Keratinocyte (primary cell): Measurements from ENCODE around the gene TMED5. TPM values are rescaled to one million over a fixed set of nuclear protein-coding genes. Genes with fewer than 3 reads are reported as not detected.
"Not testable (repeated sequence)": the region's sequence is repeated elsewhere in the genome, so short reads cannot be mapped to it uniquely, and the experiment has no call there.

ENCODE experiments used
- DNase-seq: peaks from one replicate; pipeline ENCODE4 v3.0.0-alpha.2; 2011; ENCODE audit warnings: low read depth, missing footprints, low spot score
- FAIRE-seq: peaks from 2 replicates; lab custom pipeline; 2011; peaks lifted over from hg19 to GRCh38; lab: Jason Lieb, UNC
- H2AFZ ChIP-seq: 2 replicates; pipeline ENCODE4 v1.6.0; 2012; ENCODE audit warnings: low read length, control low read depth, inconsistent platforms; ENCODE audit not compliant: control insufficient read depth
- H3K27ac ChIP-seq: 2 replicates; pipeline ENCODE4 v1.5.1; 2011; ENCODE audit warnings: low read length; ENCODE audit not compliant: control insufficient read depth, insufficient read depth
- H3K27me3 ChIP-seq: 3 replicates; pipeline ENCODE4 v1.6.0; 2011; ENCODE audit warnings: low read length; ENCODE audit not compliant: control insufficient read depth, insufficient read depth; ENCODE audit errors: extremely low read depth
- H3K36me3 ChIP-seq, 2 experiments: 2 replicates in 1 of 2; 3 replicates in 1 of 2; pipeline ENCODE4 v1.5.1; 2011; ENCODE audit warnings: low read length in 2 of 2, mild to moderate bottlenecking in 1 of 2; ENCODE audit not compliant: control insufficient read depth in 2 of 2, insufficient read depth in 2 of 2; ENCODE audit errors: extremely low read depth in 1 of 2
- H3K4me1 ChIP-seq: 3 replicates; pipeline ENCODE4 v1.5.1; 2011; ENCODE audit warnings: low read length; ENCODE audit not compliant: control insufficient read depth, insufficient read depth; ENCODE audit errors: extremely low read depth
- H3K4me2 ChIP-seq: 3 replicates; pipeline ENCODE4 v1.6.0; 2011; ENCODE audit warnings: low read depth, low read length; ENCODE audit not compliant: control insufficient read depth, insufficient read depth; ENCODE audit errors: extremely low read depth
- H3K4me3 ChIP-seq, 3 experiments: fragments of 200-600 bp in 1 of 3; sonication (generic) in 1 of 3; 2 replicates in 2 of 3; 3 replicates in 1 of 3; pipeline ENCODE4 v1.5.1; 2011 to 2016; ENCODE audit warnings: low read length in 3 of 3, mild to moderate bottlenecking in 3 of 3, control low read depth in 2 of 3, inconsistent platforms in 1 of 3, low read depth in 1 of 3, mixed read lengths in 1 of 3, mixed run types in 1 of 3, moderate library complexity in 1 of 3; ENCODE audit not compliant: control insufficient read depth in 2 of 3, insufficient read depth in 2 of 3; ENCODE audit errors: extremely low read depth in 1 of 3
- H3K79me2 ChIP-seq: 2 replicates; pipeline ENCODE4 v1.6.0; 2012; ENCODE audit warnings: low read length; ENCODE audit not compliant: control insufficient read depth, insufficient read depth
- H3K9ac ChIP-seq: 3 replicates; pipeline ENCODE4 v1.6.0; 2011; ENCODE audit warnings: low read length; ENCODE audit not compliant: control insufficient read depth, insufficient read depth; ENCODE audit errors: extremely low read depth
- H3K9me1 ChIP-seq: 3 replicates; pipeline ENCODE4 v1.6.0; 2011; ENCODE audit warnings: low read length; ENCODE audit not compliant: control insufficient read depth, insufficient read depth; ENCODE audit errors: extremely low read depth
- H3K9me3 ChIP-seq: 2 replicates; pipeline ENCODE4 v1.5.1; 2012; ENCODE audit warnings: low read depth, low read length; ENCODE audit not compliant: control insufficient read depth
- H4K20me1 ChIP-seq: 3 replicates; pipeline ENCODE4 v1.6.0; 2011; ENCODE audit warnings: low read length; ENCODE audit not compliant: control insufficient read depth, insufficient read depth; ENCODE audit errors: extremely low read depth
- EZH2 ChIP-seq: IDR thresholded peaks from one replicate; pipeline ENCODE4 v1.6.1; 2012; ENCODE audit warnings: inconsistent platforms, mild to moderate bottlenecking, low read length, moderate library complexity
- dilution Hi-C: fragments of 300-500 bp; cut with MboI; formaldehyde crosslinking; loops from one replicate; pipeline ENCODE4 v1.7.0; 2020; ENCODE audit warnings: low sequenced_read_pairs; ENCODE audit not compliant: extremely low pct_ligation_motif_present
- polyA plus RNA-seq, 5 experiments: library from polyadenylated mRNA; depleted of rRNA in 3 of 5; stranded (reverse) in 3 of 5; stranded (forward) in 1 of 5; unstranded in 1 of 5; fragments of >200 nt; gene quantifications; 1 replicate in 1 of 5; 2 replicates in 3 of 5; 3 replicates in 1 of 5; pipeline versions ENCODE4 v1.2.1 to v1.2.3, GENCODE V29; 2011 to 2012; ENCODE audit warnings: missing spikeins in 2 of 5, low read depth in 1 of 5, low replicate concordance in 1 of 5
- TF ChIP-seq, protein P1 (sequence below), 3 experiments: IDR thresholded peaks in 1 of 3; conservative IDR thresholded peaks in 1 of 3; optimal IDR thresholded peaks in 1 of 3; 2 replicates in 2 of 3; 3 replicates in 1 of 3; pipeline versions ENCODE3 to v1.5.1; 2011; ENCODE audit warnings: low read length in 3 of 3, mild to moderate bottlenecking in 3 of 3, moderate library complexity in 2 of 3, control low read depth in 1 of 3, inconsistent platforms in 1 of 3; ENCODE audit not compliant: insufficient read depth in 2 of 3; ENCODE audit errors: extremely low read depth in 1 of 3

The TMED5 gene
- polyA plus RNA-seq, 1 donor (not counting 4 experiments of a cell fraction or from before 2014, with no cell fraction given), result 55.4 TPM

- H3K36me3 ChIP-seq, result peaks cover 0 to 5% of the 10 kb centered on the region in 2 experiments
- no peaks in the 10 kb centered on the region for H3K9me3 ChIP-seq
- no peak overlapping the region for H3K27ac ChIP-seq
- DNase-seq (no peak), FAIRE-seq (no peak)
- H3K9ac ChIP-seq, result no peak overlapping the region
- no peaks in the 10 kb centered on the region for H3K4me1 ChIP-seq
- no peaks in the 10 kb centered on the region for H3K27me3 ChIP-seq
- H3K4me3 ChIP-seq, result no peak overlapping the region
- no peak overlapping the region for H2AFZ ChIP-seq
- no peaks in the 10 kb centered on the region for H3K9me1 ChIP-seq
- peaks cover 5% of the 10 kb centered on the region for H4K20me1 ChIP-seq
- peaks cover 91% of the 10 kb centered on the region for H3K79me2 ChIP-seq
- H3K4me2 ChIP-seq, result no peak overlapping the region
- dilution Hi-C loops, result no loop called here
- TF ChIP-seq, protein P1, sequence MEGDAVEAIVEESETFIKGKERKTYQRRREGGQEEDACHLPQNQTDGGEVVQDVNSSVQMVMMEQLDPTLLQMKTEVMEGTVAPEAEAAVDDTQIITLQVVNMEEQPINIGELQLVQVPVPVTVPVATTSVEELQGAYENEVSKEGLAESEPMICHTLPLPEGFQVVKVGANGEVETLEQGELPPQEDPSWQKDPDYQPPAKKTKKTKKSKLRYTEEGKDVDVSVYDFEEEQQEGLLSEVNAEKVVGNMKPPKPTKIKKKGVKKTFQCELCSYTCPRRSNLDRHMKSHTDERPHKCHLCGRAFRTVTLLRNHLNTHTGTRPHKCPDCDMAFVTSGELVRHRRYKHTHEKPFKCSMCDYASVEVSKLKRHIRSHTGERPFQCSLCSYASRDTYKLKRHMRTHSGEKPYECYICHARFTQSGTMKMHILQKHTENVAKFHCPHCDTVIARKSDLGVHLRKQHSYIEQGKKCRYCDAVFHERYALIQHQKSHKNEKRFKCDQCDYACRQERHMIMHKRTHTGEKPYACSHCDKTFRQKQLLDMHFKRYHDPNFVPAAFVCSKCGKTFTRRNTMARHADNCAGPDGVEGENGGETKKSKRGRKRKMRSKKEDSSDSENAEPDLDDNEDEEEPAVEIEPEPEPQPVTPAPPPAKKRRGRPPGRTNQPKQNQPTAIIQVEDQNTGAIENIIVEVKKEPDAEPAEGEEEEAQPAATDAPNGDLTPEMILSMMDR (optimal IDR thresholded peaks at IDR 0.05 in 1 of 3, IDR thresholded peaks at IDR 0.05 in 1 of 3, conservative IDR thresholded peaks at IDR 0.05 in 1 of 3; ENCODE audit: extremely low read depth in 1 of 3, insufficient read depth in 2 of 3, low read length in 3 of 3), result no peak
Measured at GRCh38 chr1:93172778-93173177, 7.4 kb downstream of the TMED5 start.

DNA sequence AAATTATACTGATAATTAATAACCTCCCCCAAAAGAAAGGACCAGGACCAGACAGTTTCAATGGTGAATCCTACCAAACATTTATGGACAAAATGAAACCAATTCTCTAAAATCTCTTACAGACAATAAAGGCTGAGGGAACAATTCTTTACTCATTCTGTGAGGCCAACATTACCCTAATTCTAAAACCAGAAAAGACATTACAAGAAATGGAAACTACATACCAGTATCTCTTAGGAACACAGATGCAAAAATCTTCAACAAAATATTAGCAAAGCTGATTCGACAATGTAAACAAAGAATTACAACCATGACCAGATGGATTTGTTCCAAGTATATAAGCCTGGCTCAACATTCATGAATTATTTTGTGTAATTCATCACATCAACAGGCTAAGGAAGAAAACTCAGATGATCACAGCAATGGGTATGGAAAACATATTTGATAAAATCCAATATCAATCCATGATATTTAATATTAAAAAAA lies 8.6 kb downstream of the TMED5 start:
- Histone ChIP-seq H3K4me3 (no peak overlapping the region), H3K4me2 (no peak overlapping the region), H2AFZ (no peak overlapping the region), H3K27me3 (no peaks in the 10 kb centered on the region), H3K36me3 (peaks cover 0 to 5% of the 10 kb centered on the region in 2 experiments), H4K20me1 (peaks cover 5% of the 10 kb centered on the region), H3K27ac (no peak overlapping the region), H3K9ac (no peak overlapping the region), H3K9me1 (no peaks in the 10 kb centered on the region), H3K79me2 (peaks cover 90% of the 10 kb centered on the region), H3K4me1 (no peaks in the 10 kb centered on the region), H3K9me3 (no peaks in the 10 kb centered on the region)
- no peak for TF ChIP-seq EZH2
- TF ChIP-seq, protein P1 (optimal IDR thresholded peaks at IDR 0.05 in 1 of 3, IDR thresholded peaks at IDR 0.05 in 1 of 3, conservative IDR thresholded peaks at IDR 0.05 in 1 of 3; ENCODE audit: extremely low read depth in 1 of 3, insufficient read depth in 2 of 3, low read length in 3 of 3), result no peak
- FAIRE-seq (no peak), DNase-seq (no peak)
- dilution Hi-C loops, result no loop called here

DNA sequence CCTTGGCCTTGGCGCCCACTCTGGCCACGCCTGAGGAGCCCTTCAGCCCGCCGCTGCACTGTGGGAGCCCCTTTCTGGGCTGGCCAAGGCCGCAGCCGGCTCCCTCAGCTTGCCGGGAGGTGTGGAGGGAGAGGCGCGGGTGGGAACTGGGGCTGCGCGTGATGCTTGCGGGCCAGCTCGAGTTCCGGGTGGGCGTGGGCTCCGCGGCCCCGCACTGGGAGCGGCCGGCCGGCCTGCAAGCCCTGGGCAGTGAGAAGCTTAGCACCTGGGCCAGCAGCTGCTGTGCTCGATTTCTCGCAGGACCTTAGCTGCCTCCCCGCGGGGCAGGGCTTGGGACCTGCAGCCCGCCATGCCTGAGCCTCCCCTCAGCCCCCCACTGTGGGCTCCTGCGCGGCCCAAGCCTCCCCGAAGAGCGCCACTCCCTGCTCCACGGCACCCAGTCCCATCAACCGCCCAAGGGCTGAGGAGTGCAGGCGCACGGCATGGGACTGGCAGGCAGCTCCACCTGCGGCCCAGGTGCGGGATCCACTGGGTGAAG lies 10.0 kb downstream of the TMED5 start:
- H3K79me2 ChIP-seq, result peaks cover 87% of the 10 kb centered on the region
- FAIRE-seq, H3K36me3 ChIP-seq, H3K4me3 ChIP-seq, H3K27ac ChIP-seq, H3K9me3 ChIP-seq, dilution Hi-C loops, H4K20me1 ChIP-seq, H3K4me2 ChIP-seq, H3K9me1 ChIP-seq, H3K4me1 ChIP-seq, DNase-seq, H3K27me3 ChIP-seq, H2AFZ ChIP-seq, H3K9ac ChIP-seq: not testable (repeated sequence)
